K562 (cell line): ENCODE results near the gene BICC1.

Source experiments
- ARNT ChIP-seq, 2 experiments: fragments of 450-650 bp; IDR thresholded peaks; 2 replicates each; pipeline ENCODE4 v1.6.1; 2016; ENCODE audit warnings: mild to moderate bottlenecking in 1 of 2
- BCLAF1 ChIP-seq, 2 experiments: fragments of 450-650 bp in 1 of 2; IDR thresholded peaks; 2 replicates each; pipeline ENCODE4 v1.6.1; 2011 to 2017; ENCODE audit warnings: low read depth in 2 of 2, antibody characterized with exemption in 1 of 2, borderline replicate concordance in 1 of 2, low read length in 1 of 2, mild to moderate bottlenecking in 1 of 2, mixed read lengths in 1 of 2; ENCODE audit not compliant: control insufficient read depth in 1 of 2
- CTCF ChIP-seq, 3 experiments: IDR thresholded peaks in 2 of 3; conservative IDR thresholded peaks in 1 of 3; 2 replicates each; pipeline ENCODE4 v1.5.1; 2011 to 2012; ENCODE audit warnings: low read length in 3 of 3, mild to moderate bottlenecking in 3 of 3, control low read depth in 2 of 3, improper control_type of control experiment in 1 of 3, inconsistent platforms in 1 of 3, low read depth in 1 of 3, mixed read lengths in 1 of 3, moderate library complexity in 1 of 3; ENCODE audit not compliant: insufficient read depth in 2 of 3
- EP300 ChIP-seq: IDR thresholded peaks from 2 replicates; pipeline ENCODE4 v1.6.1; 2012; ENCODE audit warnings: low read length, improper control_type of control experiment
- MYC ChIP-seq, 2 experiments: fragments of 250-450 bp in 1 of 2; sonication (Bioruptor Pico) in 1 of 2; IDR thresholded peaks; 2 replicates each; pipeline versions ENCODE4 v1.5.1 to v1.6.1; 2012 to 2021; ENCODE audit warnings: low read depth in 2 of 2, borderline replicate concordance in 1 of 2, improper control_type of control experiment in 1 of 2, low read length in 1 of 2, mild to moderate bottlenecking in 1 of 2, moderate library complexity in 1 of 2
- POLR2A ChIP-seq: fragments of 450-650 bp; conservative IDR thresholded peaks from 2 replicates; pipeline ENCODE4 v1.6.1; 2016
- PYGO2 ChIP-seq: fragments of 450-650 bp; IDR thresholded peaks from 2 replicates; pipeline ENCODE4 v1.6.1; 2016; ENCODE audit warnings: mild to moderate bottlenecking, missing genetic modification characterization, moderate library complexity, missing compliant biosample characterization
- SMARCE1 ChIP-seq: fragments of 450-650 bp; IDR thresholded peaks from 2 replicates; pipeline ENCODE4 v1.7.1; 2016; ENCODE audit warnings: mild to moderate bottlenecking
- SRSF9 ChIP-seq: fragments of 200-400 bp; formaldehyde crosslinking; IDR thresholded peaks from 2 replicates; pipeline ENCODE4 v1.6.1; 2017; ENCODE audit warnings: low read depth, low read length, borderline replicate concordance

- TF ChIP-seq POLR2A (no peak), PYGO2 (tag) (no peak), SMARCE1 (no peak), SRSF9 (no peak), CTCF (IDR thresholded peaks at IDR 0.05 in 2 of 3, conservative IDR thresholded peaks at IDR 0.05 in 1 of 3; ENCODE audit: insufficient read depth in 2 of 3, low read depth in 1 of 3, low read length in 3 of 3) (no peak), ARNT (IDR thresholded peaks at IDR 0.05) (no peak), BCLAF1 (IDR thresholded peaks at IDR 0.05; ENCODE audit: borderline replicate concordance in 1 of 2, control insufficient read depth in 1 of 2, low read depth in 2 of 2, low read length in 1 of 2) (no peak), MYC (IDR thresholded peaks at IDR 0.05; ENCODE audit: low read depth, low read length) (no peak), MYC (CRISPR knock-in tag; IDR thresholded peaks at IDR 0.05; ENCODE audit: borderline replicate concordance, low read depth) (no peak), EP300 (no peak)
These were observed 318.0 kb downstream of the BICC1 start for GRCh38 chr10:58830697-58831096.
